GM21619 (cell line): ENCODE results near the gene UBN2.
"Not testable (repeated sequence)": the region's sequence is repeated elsewhere in the genome, so short reads cannot be mapped to it uniquely, and the experiment has no call there.

Experiments used
- ATAC-seq: cut with Tn5 transposase; IDR thresholded peaks from one replicate; pipeline ENCODE4 v1.9.1; 2021; ENCODE audit not compliant: unreplicated experiment

The UBN2 gene

GRCh38 chr7:139294241-139294640, 63.2 kb downstream of the UBN2 start:
- ATAC-seq = no peak

GRCh38 chr7:139294951-139295575, 64.0 kb downstream of the UBN2 start:
- ATAC-seq = no peak

DNA sequence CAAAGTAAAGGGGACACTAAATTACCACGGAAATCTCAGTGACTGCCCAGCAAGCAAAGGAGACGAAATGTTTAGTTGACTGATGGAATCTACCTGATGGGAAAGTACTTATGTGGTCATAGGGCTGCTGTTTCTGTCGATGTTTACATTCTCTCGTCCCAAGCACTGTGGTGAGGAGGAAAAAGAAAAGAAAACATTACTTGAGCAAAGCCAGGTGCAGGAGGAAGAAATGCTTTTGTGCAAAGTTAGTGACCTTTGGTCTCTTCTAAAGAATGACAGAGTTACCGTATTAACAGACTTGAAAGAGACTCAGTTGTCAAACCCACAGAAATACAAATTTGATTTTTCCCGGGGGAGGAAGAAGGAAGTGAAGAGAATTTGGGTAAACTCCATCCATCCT, 66.8 kb downstream of the UBN2 start:
- ATAC-seq = no peak

DNA sequence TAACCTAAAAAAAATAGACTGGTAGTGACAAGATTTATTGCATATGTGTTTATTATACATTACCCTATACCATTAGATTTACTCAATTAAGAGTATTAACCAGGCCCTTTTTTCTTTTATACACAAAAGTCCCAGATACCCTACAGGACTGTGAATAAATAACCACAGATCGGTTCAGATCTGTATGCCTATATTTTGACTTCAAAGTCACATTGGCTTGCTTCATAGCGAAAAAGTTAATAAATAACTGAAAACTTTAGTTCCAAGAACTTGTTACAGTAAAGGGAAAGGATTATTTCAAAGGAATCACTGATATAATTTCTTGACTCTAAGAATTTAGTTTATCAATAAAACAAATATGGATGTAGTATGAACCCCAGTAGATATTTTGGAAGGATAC, 68.3 kb downstream of the UBN2 start:
- ATAC-seq = no peak

GRCh38 chr7:139300390-139300789, 69.4 kb downstream of the UBN2 start:
- ATAC-seq = no peak

DNA sequence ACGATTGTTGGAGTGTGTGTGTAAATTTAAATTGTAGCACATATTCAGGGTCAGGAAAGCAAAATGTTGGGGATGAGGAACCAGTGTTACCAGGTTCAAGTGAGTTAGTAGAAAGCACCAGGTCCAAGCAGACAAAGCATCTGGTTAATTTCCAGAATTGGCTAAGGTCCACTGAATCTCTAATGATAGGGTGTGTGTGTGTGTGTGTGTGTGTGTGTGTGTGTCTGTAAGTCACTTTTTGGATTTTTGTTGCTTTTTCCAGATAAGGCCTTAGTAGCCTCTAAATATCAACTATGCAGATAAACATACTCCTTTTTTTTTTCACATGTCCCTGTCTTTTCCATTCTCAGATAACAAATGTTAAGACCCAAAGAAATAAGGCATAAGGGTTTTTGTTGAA, 73.5 kb downstream of the UBN2 start:
- no peak for ATAC-seq

- no peak for ATAC-seq
Measured at GRCh38 chr7:139317939-139318505, 87.0 kb downstream of the UBN2 start.

DNA sequence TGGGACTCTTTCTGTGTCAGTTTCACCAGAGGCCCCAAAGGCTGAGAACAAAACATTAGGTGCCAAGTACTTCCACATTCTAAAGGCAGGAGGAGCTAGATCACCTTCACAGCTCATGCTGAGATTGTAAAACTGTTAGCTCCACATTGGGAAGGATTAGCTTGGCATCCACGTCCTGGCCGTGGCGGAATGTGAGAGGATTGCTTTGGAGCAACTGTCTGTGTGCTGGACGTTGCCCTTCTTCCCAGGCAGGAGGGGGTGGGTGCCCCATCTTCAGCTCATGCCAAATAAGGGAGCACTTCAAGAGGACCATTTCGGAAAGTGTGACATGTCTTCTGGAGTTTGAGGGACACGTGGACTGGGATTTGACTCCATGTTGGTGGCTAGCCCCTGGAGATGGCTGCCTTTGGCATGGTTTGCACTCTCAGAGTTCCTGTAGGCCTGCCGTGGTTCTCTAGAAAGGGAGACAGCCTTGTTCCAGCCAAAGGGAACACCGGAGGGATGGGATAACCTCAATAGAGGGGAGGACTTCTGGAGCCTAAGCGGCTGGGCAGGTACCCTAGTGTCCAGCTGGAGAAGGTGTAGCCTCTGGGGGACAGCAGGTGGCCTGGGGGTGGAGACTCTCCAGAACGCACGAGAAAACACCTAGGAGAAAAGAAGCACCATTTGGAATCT, 90.2 kb downstream of the UBN2 start:
- ATAC-seq = no peak

DNA sequence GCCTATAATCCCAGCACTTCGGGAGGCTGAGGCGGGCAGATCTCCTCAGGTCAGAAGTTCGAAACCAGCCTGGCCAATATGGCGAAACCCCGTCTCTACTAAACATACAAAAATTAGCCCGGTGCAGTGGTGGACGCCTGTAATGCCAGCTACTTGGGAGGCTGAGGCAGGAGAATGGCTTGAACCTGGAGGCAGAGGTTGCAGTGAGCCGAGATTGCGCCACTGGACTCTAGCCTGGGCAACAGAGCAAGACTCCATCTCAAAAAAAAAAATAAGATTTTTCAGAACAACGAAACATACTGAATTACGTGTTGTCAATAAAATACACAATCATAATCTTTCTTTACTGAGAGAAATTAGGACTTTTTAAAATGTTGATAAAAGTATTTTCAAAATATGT, 93.7 kb downstream of the UBN2 start:
- ATAC-seq = not testable (repeated sequence)

- ATAC-seq = no peak
Measured at GRCh38 chr7:139328375-139328774, 97.3 kb downstream of the UBN2 start.

GRCh38 chr7:139329119-139329518, 98.1 kb downstream of the UBN2 start:
- no peak for ATAC-seq

GRCh38 chr7:139330333-139331030, 99.4 kb downstream of the UBN2 start:
- ATAC-seq = no peak

GRCh38 chr7:139332697-139333359, 101.8 kb downstream of the UBN2 start:
- ATAC-seq = no peak

GRCh38 chr7:139333443-139333842, 102.4 kb downstream of the UBN2 start:
- ATAC-seq = not testable (repeated sequence)

DNA sequence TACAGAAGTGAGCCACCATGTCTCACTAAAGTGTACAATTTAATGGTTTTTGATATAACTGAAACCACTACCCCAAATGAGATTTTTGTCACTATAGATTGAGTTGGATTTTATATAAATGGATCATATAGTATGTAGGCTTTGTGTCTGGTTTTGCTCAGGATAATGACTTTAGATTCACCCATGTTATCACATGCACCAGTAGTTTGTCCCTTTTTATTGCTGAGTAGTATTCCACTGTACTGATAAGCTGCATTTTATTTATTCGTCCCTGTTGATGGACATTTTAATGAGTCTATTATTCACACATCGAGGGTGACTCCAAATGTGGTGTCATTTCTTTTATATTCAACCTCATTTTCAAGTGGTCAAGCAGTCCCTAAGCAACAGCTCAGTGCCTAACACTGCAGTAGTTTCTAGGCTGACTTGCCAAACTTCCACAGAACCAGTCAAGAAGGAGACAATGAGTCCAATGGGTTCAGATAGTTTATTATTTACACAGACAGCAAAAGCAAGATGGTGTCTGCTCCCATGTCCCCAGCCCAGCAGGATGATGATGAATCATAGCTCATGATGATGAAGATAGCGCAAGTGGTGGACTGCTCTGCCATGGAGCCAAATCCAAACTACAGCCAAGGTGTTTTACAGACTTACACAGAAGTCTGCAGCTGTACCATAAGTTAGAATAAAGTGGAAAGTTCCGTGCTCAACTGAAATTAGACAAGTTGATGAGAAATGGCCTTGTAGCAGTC, 103.5 kb downstream of the UBN2 start:
- no peak for ATAC-seq

GRCh38 chr7:139339025-139339424, 108.0 kb downstream of the UBN2 start:
- ATAC-seq = no peak

GRCh38 chr7:139339698-139340036, 108.6 kb downstream of the UBN2 start:
- ATAC-seq = no peak

DNA sequence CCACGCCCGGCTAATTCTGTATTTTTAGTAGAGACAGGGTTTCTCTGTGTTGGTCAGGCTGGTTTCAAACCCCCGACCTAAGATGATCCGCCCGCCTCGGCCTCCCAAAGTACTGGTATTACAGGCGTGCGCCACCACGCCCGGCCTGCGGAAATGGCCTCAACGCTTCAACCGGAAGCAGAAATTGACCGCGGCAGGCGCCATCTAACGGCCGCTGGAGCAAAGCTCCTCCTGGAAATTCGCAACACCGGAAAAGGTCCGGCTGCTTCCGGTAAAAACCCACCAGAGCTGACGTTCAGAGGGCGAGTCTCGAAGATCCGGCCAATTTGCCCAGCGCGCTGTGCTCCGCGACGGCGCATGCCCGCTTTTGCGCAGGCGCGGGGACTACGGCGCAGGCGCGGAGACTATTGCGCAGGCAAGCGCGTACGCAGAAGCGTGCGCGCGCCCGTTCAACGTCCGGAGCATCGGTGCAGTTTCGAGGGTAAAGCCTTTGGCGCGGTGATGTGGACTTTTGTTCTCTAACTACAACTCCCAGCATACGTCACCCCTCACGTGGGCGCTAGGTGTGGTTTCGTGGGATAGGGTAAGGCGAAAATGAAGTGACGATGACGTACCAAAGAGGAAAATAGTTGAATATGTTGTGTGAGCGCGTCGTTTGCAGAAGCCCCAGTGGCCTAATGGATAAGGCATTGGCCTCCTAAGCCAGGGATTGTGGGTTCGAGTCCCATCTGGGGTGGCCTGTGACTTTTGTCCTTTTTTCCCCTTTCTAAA, 109.2 kb downstream of the UBN2 start:
- peak; percentile 81 for ATAC-seq

- ATAC-seq = peak; percentile 1
Measured at GRCh38 chr7:139340808-139341057, 109.7 kb downstream of the UBN2 start.

DNA sequence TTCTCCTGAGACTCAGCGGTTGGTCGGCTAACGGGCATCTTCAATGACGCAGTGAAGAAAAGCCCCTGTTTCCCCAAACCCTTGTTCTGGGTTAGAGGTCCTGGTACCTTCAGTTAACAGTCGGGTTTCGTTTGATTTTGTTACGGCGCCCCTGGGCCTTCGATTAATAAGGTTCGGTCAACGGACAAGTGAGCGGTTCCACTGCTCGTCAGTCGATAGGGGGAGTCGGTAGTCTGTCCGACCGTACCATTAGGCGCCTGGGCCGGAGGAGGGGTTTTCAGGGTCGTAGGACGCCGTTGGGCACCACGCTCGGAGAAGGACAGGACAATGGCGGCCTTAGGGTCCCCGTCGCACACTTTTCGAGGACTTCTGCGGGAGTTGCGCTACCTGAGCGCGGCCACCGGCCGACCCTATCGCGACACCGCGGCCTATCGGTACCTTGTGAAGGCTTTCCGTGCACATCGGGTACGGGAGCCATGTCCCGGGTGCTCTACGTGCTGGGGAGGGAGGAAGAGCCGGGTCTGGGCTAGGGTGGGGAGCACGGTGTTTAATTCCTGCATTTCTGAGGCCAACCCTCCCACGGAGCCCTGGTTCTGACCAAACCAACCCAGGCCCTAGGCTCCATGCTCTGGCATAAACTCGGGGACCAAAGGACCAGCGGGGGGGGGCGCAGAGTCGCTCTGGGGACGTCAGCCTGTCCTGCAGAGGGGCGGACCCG, 110.2 kb downstream of the UBN2 start, which contains the start of gene FMC1:
TSS of gene FMC1 (plus strand) at position 280 of the 718 bp plus-strand sequence. CDS start at position 328, 48 bp downstream.
- peak; percentile 50 for ATAC-seq
